ENCODE data around the gene FOSL2. TPM values are rescaled to one million over a fixed set of nuclear protein-coding genes. Genes with fewer than 3 reads are reported as not detected.
A peak's percentile ranks its signal among the peaks of the same experiment; 100 is the strongest.

FOSL2 gene
- total and polyA plus RNA-seq, 7 donors, result 20.1 to 278 (median 74.7) TPM

- TF ChIP-seq CTCF (IDR thresholded peaks at IDR 0.05), result no peak
- ATAC-seq (no peak), DNase-seq (peak in 1 of 2 donors; percentile 47)
Observed at GRCh38 chr2:28399289-28399688, 6.6 kb downstream of the FOSL2 start.

GRCh38 chr2:28399956-28400355 is 7.3 kb downstream of the FOSL2 start:
- Histone ChIP-seq H3K4me1 (peaks cover 67% of the 10 kb centered on the region), H3K9me3 (no peaks in the 10 kb centered on the region), H3K36me3 (ENCODE audit: insufficient read depth in 1 of 2, low read depth in 1 of 2) (peaks cover 8 to 61% of the 10 kb centered on the region in 2 donors), H3K4me3 (peak overlapping the region; percentile 100), H3K27me3 (ENCODE audit: insufficient read depth in 3 of 3, low read length in 2 of 3) (no peaks in the 10 kb centered on the region), H3K27ac (peak overlapping the region; percentile 100)
- TF ChIP-seq CTCF (IDR thresholded peaks at IDR 0.05), result no peak
- 18 to 32% (median 21%) methylated on average over 6 of the region's 6 CpGs for WGBS, 3 donors
- intact Hi-C loops (cut with DNase I), result loop anchor here (2.0 to 10.0 kb wide), 6 partner anchors 235 to 695 kb away; partner anchors contain the start of genes BABAM2 (in 2 of the 2), MRPL33 (in 2 of the 2) and RBKS (in 2 of the 2)
- peak in 1 of 2 donors; percentile 51 for DNase-seq
- peak in 1 of 4 donors; percentile 4 for ATAC-seq

More at GRCh38 chr2:28399289-28399688, 6.6 kb downstream of the FOSL2 start:
- H3K27ac ChIP-seq, result peak overlapping the region; percentile 100
- no peaks in the 10 kb centered on the region for H3K27me3 ChIP-seq (ENCODE audit: insufficient read depth in 3 of 3, low read length in 2 of 3)
- peaks cover 1 to 54% of the 10 kb centered on the region in 2 donors for H3K36me3 ChIP-seq (ENCODE audit: insufficient read depth in 1 of 2, low read depth in 1 of 2)
- peak overlapping the region; percentile 100 for H3K4me3 ChIP-seq
- intact Hi-C loops (cut with DNase I), result loop anchor here (2.0 to 10.0 kb wide), 6 partner anchors 234 to 694 kb away; partner anchors contain the start of genes BABAM2 (in 2 of the 2), MRPL33 (in 2 of the 2) and RBKS (in 2 of the 2)
- H3K4me1 ChIP-seq, result peaks cover 67% of the 10 kb centered on the region
- WGBS, 3 donors, result 83 to 92% (median 85%) methylated on average over 11 of the region's 11 CpGs
- no peaks in the 10 kb centered on the region for H3K9me3 ChIP-seq

- ATAC-seq, result no peak
- peak in 1 of 2 donors; percentile 30 for DNase-seq
- WGBS, 3 donors, result 49 to 61% (median 54%) methylated on average over 8 of the region's 8 CpGs
- no peaks in the 10 kb centered on the region for H3K27me3 ChIP-seq (ENCODE audit: insufficient read depth in 3 of 3, low read length in 2 of 3)
- peaks cover 67% of the 10 kb centered on the region for H3K4me1 ChIP-seq
- intact Hi-C loops (cut with DNase I), result no loop called here
- peak overlapping the region; percentile 100 for H3K27ac ChIP-seq
- H3K4me3 ChIP-seq, result peak overlapping the region; percentile 100
- peaks cover 11 to 66% of the 10 kb centered on the region in 2 donors for H3K36me3 ChIP-seq (ENCODE audit: insufficient read depth in 1 of 2, low read depth in 1 of 2)
- TF ChIP-seq CTCF (IDR thresholded peaks at IDR 0.05), result no peak
- no peaks in the 10 kb centered on the region for H3K9me3 ChIP-seq
Observed at GRCh38 chr2:28400419-28400818, 7.8 kb downstream of the FOSL2 start.

GRCh38 chr2:28400921-28401320 is 8.3 kb downstream of the FOSL2 start:
- DNase-seq (peak in 1 of 2 donors; percentile 30), ATAC-seq (no peak)
- Histone ChIP-seq H3K4me1 (peaks cover 67% of the 10 kb centered on the region), H3K27me3 (ENCODE audit: insufficient read depth in 3 of 3, low read length in 2 of 3) (no peaks in the 10 kb centered on the region), H3K4me3 (peak overlapping the region; percentile 100), H3K9me3 (no peaks in the 10 kb centered on the region), H3K27ac (peak overlapping the region; percentile 100), H3K36me3 (ENCODE audit: insufficient read depth in 1 of 2, low read depth in 1 of 2) (peaks cover 11 to 71% of the 10 kb centered on the region in 2 donors)
- no peak for TF ChIP-seq CTCF (IDR thresholded peaks at IDR 0.05)
- intact Hi-C loops (cut with DNase I), result no loop called here
- WGBS, 3 donors, result 92 to 95% (median 95%) methylated on average over 1 of the region's 1 CpG

- Histone ChIP-seq H3K4me1 (peaks cover 71% of the 10 kb centered on the region), H3K27ac (peak overlapping the region; percentile 100), H3K9me3 (no peaks in the 10 kb centered on the region), H3K4me3 (no peak overlapping the region), H3K27me3 (ENCODE audit: insufficient read depth in 3 of 3, low read length in 2 of 3) (no peaks in the 10 kb centered on the region), H3K36me3 (ENCODE audit: insufficient read depth in 1 of 2, low read depth in 1 of 2) (peaks cover 11 to 76% of the 10 kb centered on the region in 2 donors)
- intact Hi-C loops (cut with DNase I), result no loop called here
- WGBS, 3 donors, result 46 to 59% (median 48%) methylated on average over 4 of the region's 4 CpGs
- ATAC-seq, result no peak
- no peak for TF ChIP-seq CTCF (IDR thresholded peaks at IDR 0.05)
- no peak for DNase-seq
Observed at GRCh38 chr2:28401411-28401810, 8.8 kb downstream of the FOSL2 start.
